CD4-positive, alpha-beta T cell (primary cell): ENCODE measurements around the gene JDP2. TPM values are rescaled to one million over a fixed set of nuclear protein-coding genes. Genes with fewer than 3 reads are reported as not detected.

Source experiments
- ATAC-seq: fragments of 200-7000 bp; cut with Tn5 transposase; one replicate; pipeline ENCODE4 v1.10.0; 2022; ENCODE audit warnings: mild to moderate bottlenecking; ENCODE audit not compliant: poor library complexity
- CTCF ChIA-PET: fragments of 350-600 bp; sonication (Branson Sonifier 250); formaldehyde crosslinking; loops from one replicate; lab custom pipeline; 2021; ENCODE audit warnings: antibody characterized with exemption, inconsistent platforms; lab: Charles Lee
- POLR2A ChIA-PET: fragments of 350-600 bp; sonication (Branson Sonifier 250); formaldehyde crosslinking; loops from one replicate; lab custom pipeline; 2021; ENCODE audit warnings: antibody characterized with exemption, inconsistent platforms; lab: Charles Lee
- DNase-seq, 14 experiments: peaks; one replicate each; pipeline ENCODE4 v3.0.0-alpha.2; 2013 to 2020; ENCODE audit warnings: mixed read lengths in 2 of 14
- H3K27ac ChIP-seq, 2 donors: one replicate each; pipeline versions ENCODE4 v1.5.1 to v1.7.0; 2013; ENCODE audit warnings: low read length in 2 of 2, low read depth in 1 of 2, mild to moderate bottlenecking in 1 of 2
- H3K27me3 ChIP-seq, 2 experiments: 1 replicate in 1 of 2; 2 replicates in 1 of 2; pipeline versions ENCODE4 v1.6.1 to v1.7.0; 2013; ENCODE audit warnings: low read length in 2 of 2, control low read depth in 1 of 2, mild to moderate bottlenecking in 1 of 2, moderate library complexity in 1 of 2; ENCODE audit not compliant: insufficient read depth in 2 of 2, control insufficient read depth in 1 of 2
- H3K36me3 ChIP-seq: one replicate; pipeline ENCODE4 v1.6.1; 2013; ENCODE audit warnings: low read length, control low read depth; ENCODE audit not compliant: insufficient read depth
- H3K4me1 ChIP-seq: one replicate; pipeline ENCODE4 v1.6.1; 2013; ENCODE audit warnings: low read length, control low read depth; ENCODE audit not compliant: insufficient read depth
- H3K4me3 ChIP-seq: one replicate; pipeline ENCODE4 v1.5.1; 2013; ENCODE audit warnings: mild to moderate bottlenecking, low read length, moderate library complexity
- H3K9me3 ChIP-seq, 2 experiments: 1 replicate in 1 of 2; 2 replicates in 1 of 2; pipeline versions ENCODE4 v1.6.1 to v1.7.0; 2013; ENCODE audit warnings: low read length in 2 of 2, mild to moderate bottlenecking in 2 of 2, control low read depth in 1 of 2, moderate library complexity in 1 of 2; ENCODE audit not compliant: control insufficient read depth in 1 of 2, insufficient read depth in 1 of 2
- H3K27ac Mint-ChIP-seq: one replicate; pipeline ENCODE4 v1.8.0; 2020; ENCODE audit warnings: mixed read lengths
- H3K27me3 Mint-ChIP-seq: one replicate; pipeline ENCODE4 v1.8.0; 2021; ENCODE audit warnings: mixed read lengths
- H3K36me3 Mint-ChIP-seq: one replicate; pipeline ENCODE4 v1.8.0; 2021; ENCODE audit warnings: low read depth, mixed read lengths
- H3K4me1 Mint-ChIP-seq: one replicate; pipeline ENCODE4 v1.8.0; 2021; ENCODE audit warnings: low read depth, mixed read lengths
- H3K4me3 Mint-ChIP-seq: one replicate; pipeline ENCODE4 v1.8.0; 2020; ENCODE audit warnings: mild to moderate bottlenecking, mixed read lengths
- H3K9me3 Mint-ChIP-seq: one replicate; pipeline ENCODE4 v1.8.0; 2020; ENCODE audit warnings: mixed read lengths
- CTCF ChIP-seq: fragments of 200-600 bp; IDR thresholded peaks from one replicate; pipeline ENCODE4 v1.8.0; 2022; ENCODE audit warnings: antibody characterized with exemption, mild to moderate bottlenecking
- intact Hi-C, 2 experiments: fragments of 100-400 bp; cut with DNase I in 1 of 2; cut with micrococcal nuclease in 1 of 2; formaldehyde crosslinking; loops; one replicate each; pipeline versions ENCODE4 v1.15.1 to v1.9.0; 2023 to 2025; cut with DNase I, micrococcal nuclease
- total RNA-seq, 174 experiments: library from RNA in 2 of 174; stranded (reverse) in 2 of 174; gene quantifications; one replicate each; pipeline ENCODE4 v1.2.3 and lab custom pipeline; 2021 to 2026

Gene JDP2
- total RNA-seq, 2 experiments from 2014 or later: 1.1 to 1.2 TPM

DNA sequence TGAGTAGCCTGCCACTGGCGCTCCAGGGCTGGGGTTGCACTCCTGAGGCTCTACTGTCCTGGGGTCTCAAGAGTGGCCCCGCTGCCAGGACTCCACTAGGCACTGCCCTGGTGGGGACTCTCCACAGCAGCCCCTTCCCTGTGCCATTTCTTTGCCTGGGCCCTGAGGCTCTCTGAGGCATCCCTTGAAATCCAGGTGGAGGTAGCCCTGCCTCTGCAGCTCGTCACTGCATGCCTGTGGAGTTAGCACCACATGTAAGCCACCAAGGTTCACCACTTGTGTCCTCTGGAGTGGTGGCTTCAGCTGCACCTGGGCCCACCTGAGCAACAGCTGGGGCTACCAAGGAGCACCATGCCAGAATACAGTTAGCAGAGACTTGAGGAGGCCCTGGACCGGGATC is 54.5 kb downstream of the JDP2 start:
- H3K9me3 ChIP-seq: no peaks in the 10 kb centered on the region
- DNase-seq (no peak), ATAC-seq (no peak)
- Mint-ChIP-seq H3K4me1 (peaks cover 7% of the 10 kb centered on the region), H3K4me3 (no peak overlapping the region), H3K27ac (no peak overlapping the region), H3K36me3 (no peaks in the 10 kb centered on the region), H3K9me3 (no peaks in the 10 kb centered on the region), H3K27me3 (no peaks in the 10 kb centered on the region)
- H3K36me3 ChIP-seq: no peaks in the 10 kb centered on the region
- H3K4me3 ChIP-seq: no peak overlapping the region
- peaks cover 5% of the 10 kb centered on the region for H3K4me1 ChIP-seq
- no peaks in the 10 kb centered on the region for H3K27me3 ChIP-seq
- intact Hi-C loops: loop anchor here in 1 of 2 experiments (5.0 kb wide), 1 partner anchor 270 kb away; no protein-coding TSS in a partner anchor
- ChIA-PET CTCF (no interaction called here), POLR2A (no interaction called here)
- TF ChIP-seq CTCF: no peak
- no peak overlapping the region for H3K27ac ChIP-seq

GRCh38 chr14:75484711-75485429 is 57.0 kb downstream of the JDP2 start:
- intact Hi-C loops: loop anchor here in 1 of 2 experiments (5.0 kb wide), 1 partner anchor 273 kb away; no protein-coding TSS in a partner anchor
- Mint-ChIP-seq H3K27ac (no peak overlapping the region), H3K4me3 (no peak overlapping the region), H3K9me3 (no peaks in the 10 kb centered on the region), H3K4me1 (peaks cover 13% of the 10 kb centered on the region), H3K36me3 (no peaks in the 10 kb centered on the region), H3K27me3 (no peaks in the 10 kb centered on the region)
- no peaks in the 10 kb centered on the region for H3K36me3 ChIP-seq
- H3K9me3 ChIP-seq: no peaks in the 10 kb centered on the region
- CTCF ChIA-PET: interaction anchor here (0.5 to 1.4 kb wide), 3 partner anchors 9 to 81 kb away, joined by 3 to 4 read pairs (median 3); no protein-coding TSS in a partner anchor
- H3K4me1 ChIP-seq: peaks cover 13% of the 10 kb centered on the region
- no peak overlapping the region for H3K4me3 ChIP-seq
- DNase-seq (no peak), ATAC-seq (no peak)
- no peak for TF ChIP-seq CTCF
- POLR2A ChIA-PET: no interaction called here
- H3K27ac ChIP-seq: no peak overlapping the region
- H3K27me3 ChIP-seq: no peaks in the 10 kb centered on the region

DNA sequence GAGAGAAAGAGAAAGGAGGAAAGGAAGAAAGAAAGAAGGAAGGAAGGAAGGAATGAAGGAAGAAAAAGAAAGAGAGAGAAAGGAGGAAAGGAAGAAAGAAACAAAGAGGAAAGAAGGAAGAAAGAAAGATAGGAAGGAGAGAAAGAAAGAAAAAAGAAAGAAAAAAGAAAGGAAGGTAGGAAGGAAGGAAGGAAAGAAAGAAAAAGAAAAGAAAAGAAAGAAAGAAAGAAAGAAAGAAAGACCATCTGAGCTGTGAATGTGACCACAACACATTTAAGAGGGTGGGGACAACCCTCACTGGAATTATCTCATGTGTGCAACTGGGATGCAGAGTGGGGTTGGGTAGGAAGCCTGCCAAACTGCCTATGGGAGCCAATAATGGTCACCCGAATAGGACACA is 58.5 kb downstream of the JDP2 start:
- no peak for TF ChIP-seq CTCF
- no peak overlapping the region for H3K4me3 Mint-ChIP-seq
- no peaks in the 10 kb centered on the region for H3K9me3 Mint-ChIP-seq
- Histone ChIP-seq H3K36me3 (no peaks in the 10 kb centered on the region), H3K9me3 (no peaks in the 10 kb centered on the region), H3K27ac (no peak overlapping the region), H3K4me3 (no peak overlapping the region), H3K4me1 (peaks cover 13% of the 10 kb centered on the region), H3K27me3 (no peaks in the 10 kb centered on the region)
- ATAC-seq (no peak), DNase-seq (no peak)
- ChIA-PET CTCF (no interaction called here), POLR2A (no interaction called here)
- no peaks in the 10 kb centered on the region for H3K36me3 Mint-ChIP-seq
- H3K27me3 Mint-ChIP-seq: no peaks in the 10 kb centered on the region
- intact Hi-C loops: no loop called here
- no peak overlapping the region for H3K27ac Mint-ChIP-seq
- peaks cover 13% of the 10 kb centered on the region for H3K4me1 Mint-ChIP-seq
